Chondrocyte (in vitro differentiated cells): ENCODE results near the gene GRIN3B. TPM values are rescaled to one million over a fixed set of nuclear protein-coding genes. Genes with fewer than 3 reads are reported as not detected.
A peak's percentile ranks its signal among the peaks of the same experiment; 100 is the strongest.

ENCODE experiments used
- DNase-seq: peaks from one replicate; pipeline ENCODE4 v3.0.0; 2021; ENCODE audit warnings: mixed read lengths, low spot score
- H3K27ac Mint-ChIP-seq: one replicate; pipeline ENCODE4 v1.8.0; 2021; ENCODE audit warnings: mild to moderate bottlenecking, moderate library complexity, mixed read lengths; ENCODE audit not compliant: unreplicated experiment
- H3K27me3 Mint-ChIP-seq: 2 replicates; pipeline ENCODE4 v1.8.0; 2021; ENCODE audit warnings: low read depth, mixed read lengths
- H3K36me3 Mint-ChIP-seq: 2 replicates; pipeline ENCODE4 v1.8.0; 2021; ENCODE audit warnings: low read depth, mixed read lengths
- H3K4me1 Mint-ChIP-seq: 2 replicates; pipeline ENCODE4 v1.8.0; 2021; ENCODE audit warnings: low read depth, mild to moderate bottlenecking, mixed read lengths
- H3K4me3 Mint-ChIP-seq: one replicate; pipeline ENCODE4 v1.8.0; 2021; ENCODE audit warnings: mild to moderate bottlenecking, moderate library complexity, mixed read lengths; ENCODE audit not compliant: unreplicated experiment
- H3K9me3 Mint-ChIP-seq: 2 replicates; pipeline ENCODE4 v1.8.0; 2021; ENCODE audit warnings: low read depth, mixed read lengths
- CTCF ChIP-seq: fragments of 200-600 bp; sonication (generic); IDR thresholded peaks from 2 replicates; pipeline ENCODE4 v1.5.0; 2021; ENCODE audit warnings: antibody characterized with exemption, mild to moderate bottlenecking, moderate library complexity
- total RNA-seq: library from RNA; stranded (reverse); gene quantifications from 3 replicates; pipeline ENCODE4 v1.2.1, GENCODE V29; 2021

Gene GRIN3B
- total RNA-seq, 1 donor from 2014 or later, result 0.67 TPM

- Mint-ChIP-seq H3K4me1 (no peaks in the 10 kb centered on the region), H3K27me3 (no peaks in the 10 kb centered on the region), H3K36me3 (no peaks in the 10 kb centered on the region), H3K9me3 (no peaks in the 10 kb centered on the region), H3K4me3 (no peak overlapping the region), H3K27ac (no peak overlapping the region)
- no peak for TF ChIP-seq CTCF
- DNase-seq, result no peak
Measured at GRCh38 chr19:1054102-1055027, 54.1 kb downstream of the GRIN3B start.

GRCh38 chr19:1055028-1055425, 54.8 kb downstream of the GRIN3B start:
- Mint-ChIP-seq H3K27me3 (no peaks in the 10 kb centered on the region), H3K4me1 (no peaks in the 10 kb centered on the region), H3K9me3 (no peaks in the 10 kb centered on the region), H3K27ac (no peak overlapping the region), H3K36me3 (no peaks in the 10 kb centered on the region), H3K4me3 (no peak overlapping the region)
- no peak for TF ChIP-seq CTCF
- DNase-seq, result no peak

GRCh38 chr19:1055886-1056620, 55.8 kb downstream of the GRIN3B start:
- no peak for DNase-seq

DNA sequence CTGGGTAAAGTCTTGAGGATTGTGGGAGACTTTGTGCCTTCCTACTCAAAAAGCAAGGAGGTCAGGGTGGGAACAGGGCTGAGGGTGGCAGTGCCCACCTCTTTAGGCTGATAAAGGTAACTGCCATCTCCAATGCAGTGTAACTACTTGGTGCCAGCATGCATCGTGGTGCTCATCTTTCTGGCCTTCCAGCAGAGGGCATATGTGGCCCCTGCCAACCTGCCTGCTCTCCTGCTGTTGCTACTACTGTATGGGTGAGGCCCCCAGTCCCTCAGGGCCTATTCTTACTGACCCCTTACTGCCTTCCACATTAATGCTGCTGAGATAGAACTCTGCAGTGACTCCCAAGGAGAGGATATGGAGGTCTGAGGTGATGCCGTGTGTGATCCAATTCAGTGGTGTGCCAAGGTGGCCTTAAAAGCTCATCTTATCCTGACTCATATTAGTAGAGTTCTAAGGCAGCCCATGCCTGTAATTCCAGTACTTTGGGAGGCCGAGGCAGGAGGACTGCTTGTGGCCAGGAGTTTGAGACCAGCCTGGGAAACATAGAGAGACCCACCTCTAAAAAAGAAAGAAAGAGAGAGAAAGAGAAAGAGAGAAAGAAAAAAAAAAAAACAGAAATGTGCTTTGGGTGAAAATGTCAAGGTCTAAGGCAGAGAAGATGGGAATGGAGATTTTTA, 57.1 kb downstream of the GRIN3B start:
- Mint-ChIP-seq H3K4me1 (no peaks in the 10 kb centered on the region), H3K36me3 (no peaks in the 10 kb centered on the region), H3K4me3 (no peak overlapping the region), H3K9me3 (no peaks in the 10 kb centered on the region), H3K27ac (no peak overlapping the region), H3K27me3 (no peaks in the 10 kb centered on the region)
- no peak for DNase-seq
- TF ChIP-seq CTCF, result peak; percentile 69

More at GRCh38 chr19:1055886-1056620, 55.8 kb downstream of the GRIN3B start:
- no peaks in the 10 kb centered on the region for H3K4me1 Mint-ChIP-seq
- no peaks in the 10 kb centered on the region for H3K27me3 Mint-ChIP-seq
- no peaks in the 10 kb centered on the region for H3K9me3 Mint-ChIP-seq
- no peak for TF ChIP-seq CTCF
- no peak overlapping the region for H3K4me3 Mint-ChIP-seq
- H3K27ac Mint-ChIP-seq, result no peak overlapping the region
- no peaks in the 10 kb centered on the region for H3K36me3 Mint-ChIP-seq

DNA sequence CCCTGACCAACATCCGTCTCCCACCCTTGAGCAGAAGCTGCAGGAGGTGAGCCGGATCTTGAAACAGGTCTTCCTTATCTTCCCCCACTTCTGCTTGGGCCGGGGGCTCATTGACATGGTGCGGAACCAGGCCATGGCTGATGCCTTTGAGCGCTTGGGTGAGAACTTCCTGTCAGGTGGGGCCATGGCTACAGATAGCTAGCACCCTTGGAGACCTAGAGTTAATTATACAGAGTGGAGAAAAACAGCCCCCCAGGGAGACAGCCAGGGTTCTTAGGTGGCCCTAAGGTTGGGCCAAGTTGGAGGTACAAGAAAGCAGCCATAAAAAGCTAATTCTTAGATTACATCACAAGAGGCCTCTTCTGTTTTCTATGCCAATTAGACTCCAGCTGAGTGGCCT, 57.9 kb downstream of the GRIN3B start:
- Mint-ChIP-seq H3K9me3 (no peaks in the 10 kb centered on the region), H3K27me3 (no peaks in the 10 kb centered on the region), H3K4me1 (no peaks in the 10 kb centered on the region), H3K36me3 (no peaks in the 10 kb centered on the region), H3K27ac (no peak overlapping the region), H3K4me3 (no peak overlapping the region)
- no peak for TF ChIP-seq CTCF
- no peak for DNase-seq
